CD14-positive monocyte (primary cell): ENCODE results near the gene HAPLN2. TPM values are rescaled to one million over a fixed set of nuclear protein-coding genes. Genes with fewer than 3 reads are reported as not detected.

ENCODE experiments used
- DNase-seq, 3 donors: peaks; one replicate each; pipeline ENCODE4 v3.0.0-alpha.2; 2011 to 2022
- H2AFZ ChIP-seq: 2 replicates; pipeline ENCODE4 v1.6.0; 2012; ENCODE audit warnings: mild to moderate bottlenecking, low read depth, low read length, inconsistent platforms; ENCODE audit not compliant: insufficient read depth, poor library complexity, severe bottlenecking
- H3K27ac ChIP-seq, 2 donors: 1 replicate in 1 of 2; 2 replicates in 1 of 2; pipeline ENCODE4 v1.5.1; 2012 to 2013; ENCODE audit warnings: low read length in 2 of 2, control low read depth in 1 of 2, inconsistent platforms in 1 of 2, low read depth in 1 of 2, mild to moderate bottlenecking in 1 of 2
- H3K27me3 ChIP-seq, 2 donors: one replicate each; pipeline versions ENCODE4 v1.6.0 to v1.6.1; 2011 to 2013; ENCODE audit warnings: low read length in 2 of 2; ENCODE audit not compliant: control insufficient read depth in 2 of 2, insufficient read depth in 2 of 2
- H3K36me3 ChIP-seq, 2 donors: replicated peaks in 1 of 2; 1 replicate in 1 of 2; 2 replicates in 1 of 2; pipeline versions ENCODE4 v1.5.1 to v1.6.1; 2012 to 2013; ENCODE audit warnings: low read length in 2 of 2, control low read depth in 1 of 2, inconsistent platforms in 1 of 2, mild to moderate bottlenecking in 1 of 2; ENCODE audit not compliant: insufficient read depth in 2 of 2, control insufficient read depth in 1 of 2
- H3K4me1 ChIP-seq, 2 donors: 1 replicate in 1 of 2; 2 replicates in 1 of 2; pipeline versions ENCODE4 v1.5.1 to v1.6.1; 2012 to 2013; ENCODE audit warnings: low read length in 2 of 2, control low read depth in 1 of 2, inconsistent platforms in 1 of 2, mild to moderate bottlenecking in 1 of 2, moderate library complexity in 1 of 2; ENCODE audit not compliant: insufficient read depth in 2 of 2, control insufficient read depth in 1 of 2
- H3K4me2 ChIP-seq: replicated peaks from 2 replicates; pipeline ENCODE3; 2012; ENCODE audit warnings: low read length, moderate library complexity, mild to moderate bottlenecking; ENCODE audit not compliant: poor library complexity, severe bottlenecking; ENCODE audit errors: extremely low read depth
- H3K4me3 ChIP-seq, 3 experiments: fragments of 200-600 bp in 1 of 3; sonication (generic) in 1 of 3; replicated peaks in 1 of 3; 1 replicate in 2 of 3; 2 replicates in 1 of 3; pipeline ENCODE4 v1.5.1; 2011 to 2013; ENCODE audit warnings: low read length in 3 of 3, mild to moderate bottlenecking in 3 of 3, control low read depth in 2 of 3, low read depth in 2 of 3, inconsistent platforms in 1 of 3, moderate library complexity in 1 of 3
- H3K79me2 ChIP-seq: 2 replicates; pipeline ENCODE4 v1.6.0; 2012; ENCODE audit warnings: mild to moderate bottlenecking, control low read depth, inconsistent platforms, low read length, moderate library complexity; ENCODE audit not compliant: insufficient read depth
- H3K9ac ChIP-seq: 2 replicates; pipeline ENCODE4 v1.6.0; 2017; ENCODE audit warnings: low read length, mild to moderate bottlenecking; ENCODE audit not compliant: insufficient read depth, poor library complexity, severe bottlenecking
- H3K9me3 ChIP-seq, 2 donors: replicated peaks in 1 of 2; 1 replicate in 1 of 2; 2 replicates in 1 of 2; pipeline versions ENCODE4 v1.5.1 to v1.6.1; 2012 to 2013; ENCODE audit warnings: low read length in 2 of 2, control low read depth in 1 of 2; ENCODE audit not compliant: control insufficient read depth in 1 of 2, insufficient read depth in 1 of 2
- H4K20me1 ChIP-seq: 2 replicates; pipeline ENCODE4 v1.6.0; 2012; ENCODE audit warnings: mild to moderate bottlenecking, low read length, control low read depth, moderate library complexity; ENCODE audit not compliant: insufficient read depth
- H3K27ac Mint-ChIP-seq, 7 donors: one replicate each; pipeline ENCODE4 v1.8.0; 2020; ENCODE audit warnings: mild to moderate bottlenecking in 7 of 7, mixed read lengths in 7 of 7, moderate library complexity in 6 of 7, inconsistent platforms in 2 of 7
- H3K27me3 Mint-ChIP-seq, 3 donors: one replicate each; pipeline ENCODE4 v1.8.0; 2021 to 2022; ENCODE audit warnings: low read depth in 3 of 3, mild to moderate bottlenecking in 3 of 3, mixed read lengths in 3 of 3, moderate library complexity in 3 of 3, inconsistent platforms in 1 of 3
- H3K36me3 Mint-ChIP-seq, 2 donors: one replicate each; pipeline ENCODE4 v1.8.0; 2020; ENCODE audit warnings: mixed read lengths in 2 of 2, inconsistent platforms in 1 of 2, mild to moderate bottlenecking in 1 of 2
- H3K4me1 Mint-ChIP-seq: one replicate; pipeline ENCODE4 v1.8.0; 2020; ENCODE audit warnings: mild to moderate bottlenecking, mixed read lengths
- H3K4me3 Mint-ChIP-seq, 2 donors: one replicate each; pipeline ENCODE4 v1.8.0; 2020; ENCODE audit warnings: mild to moderate bottlenecking in 2 of 2, mixed read lengths in 2 of 2, moderate library complexity in 1 of 2
- H3K9me3 Mint-ChIP-seq, 7 donors: one replicate each; pipeline ENCODE4 v1.8.0; 2020 to 2022; ENCODE audit warnings: mixed read lengths in 7 of 7, mild to moderate bottlenecking in 6 of 7, moderate library complexity in 6 of 7, inconsistent platforms in 2 of 7
- WGBS: methylation state at CpG from one replicate; pipeline ENCODE4 v1.1.5; 2013; ENCODE audit warnings: missing lambda C conversion rate; ENCODE audit not compliant: insufficient coverage; 5-methylcytosine and 5-hydroxymethylcytosine counted together
- intact Hi-C, 2 donors: fragments of 100-400 bp; cut with micrococcal nuclease; formaldehyde crosslinking; loops; one replicate each; pipeline versions ENCODE4 v1.15.0 to v1.15.1; 2023
- polyA plus RNA-seq, 3 donors: library from polyadenylated mRNA; depleted of rRNA in 1 of 3; unstranded in 2 of 3; stranded (reverse) in 1 of 3; fragments of 300-500 nt in 2 of 3; fragments of >200 nt in 1 of 3; fragmentation: Illumina TruSeq in 2 of 3; gene quantifications; 1 replicate in 2 of 3; 2 replicates in 1 of 3; pipeline ENCODE4 v1.2.3, GENCODE V29; 2012 to 2021
- TF ChIP-seq, protein P1 (sequence below): fragments of 200-600 bp; IDR thresholded peaks from one replicate; pipeline ENCODE4 v1.8.0; 2022; ENCODE audit warnings: antibody characterized with exemption, mild to moderate bottlenecking

The HAPLN2 gene
- polyA plus RNA-seq, 3 donors: not detected

DNA sequence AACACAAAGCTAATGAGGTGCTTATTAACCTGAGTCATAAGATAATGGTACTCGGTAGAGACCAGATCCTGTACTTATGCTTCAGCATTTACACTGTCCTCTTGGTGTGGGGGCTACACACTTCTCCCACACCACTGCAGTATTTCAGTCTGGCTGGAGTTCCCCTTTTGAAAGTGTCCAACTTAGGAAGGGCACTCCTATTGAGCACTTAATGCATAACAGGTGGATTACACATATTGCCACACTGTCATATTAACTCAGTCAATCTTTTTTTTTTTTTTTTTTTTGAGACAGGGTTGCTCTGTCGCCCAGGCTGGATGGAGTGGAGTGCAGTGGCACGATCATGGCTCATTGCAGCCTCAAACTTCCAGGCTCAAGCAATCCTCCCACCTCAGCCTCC lies 19.4 kb upstream of the HAPLN2 start:
- DNase-seq: peak; percentile 43 to 66 (median 55)
- intact Hi-C loops: loop anchor here (5.0 to 10.0 kb wide), 3 partner anchors 123 to 215 kb away; no protein-coding TSS in a partner anchor
- TF ChIP-seq, protein P1, sequence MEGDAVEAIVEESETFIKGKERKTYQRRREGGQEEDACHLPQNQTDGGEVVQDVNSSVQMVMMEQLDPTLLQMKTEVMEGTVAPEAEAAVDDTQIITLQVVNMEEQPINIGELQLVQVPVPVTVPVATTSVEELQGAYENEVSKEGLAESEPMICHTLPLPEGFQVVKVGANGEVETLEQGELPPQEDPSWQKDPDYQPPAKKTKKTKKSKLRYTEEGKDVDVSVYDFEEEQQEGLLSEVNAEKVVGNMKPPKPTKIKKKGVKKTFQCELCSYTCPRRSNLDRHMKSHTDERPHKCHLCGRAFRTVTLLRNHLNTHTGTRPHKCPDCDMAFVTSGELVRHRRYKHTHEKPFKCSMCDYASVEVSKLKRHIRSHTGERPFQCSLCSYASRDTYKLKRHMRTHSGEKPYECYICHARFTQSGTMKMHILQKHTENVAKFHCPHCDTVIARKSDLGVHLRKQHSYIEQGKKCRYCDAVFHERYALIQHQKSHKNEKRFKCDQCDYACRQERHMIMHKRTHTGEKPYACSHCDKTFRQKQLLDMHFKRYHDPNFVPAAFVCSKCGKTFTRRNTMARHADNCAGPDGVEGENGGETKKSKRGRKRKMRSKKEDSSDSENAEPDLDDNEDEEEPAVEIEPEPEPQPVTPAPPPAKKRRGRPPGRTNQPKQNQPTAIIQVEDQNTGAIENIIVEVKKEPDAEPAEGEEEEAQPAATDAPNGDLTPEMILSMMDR: peak; percentile 57
- Mint-ChIP-seq H3K4me3 (no peak overlapping the region), H3K36me3 (peaks cover 38 to 40% of the 10 kb centered on the region in 2 donors), H3K9me3 (no peaks in the 10 kb centered on the region), H3K27ac (peak overlapping the region in 2 of 7 donors; percentile 14 to 37), H3K27me3 (peaks cover 0 to 2% (median 2%) of the 10 kb centered on the region in 3 donors), H3K4me1 (peaks cover 26% of the 10 kb centered on the region)
- Histone ChIP-seq H2AFZ (no peak overlapping the region), H3K36me3 (peaks cover 30 to 42% of the 10 kb centered on the region in 2 donors), H3K27ac (no peak overlapping the region), H3K9me3 (no peaks in the 10 kb centered on the region), H3K27me3 (no peaks in the 10 kb centered on the region), H3K4me3 (peak overlapping the region in 1 of 3 experiments; percentile 90), H3K9ac (no peak overlapping the region), H3K79me2 (peaks cover 22% of the 10 kb centered on the region), H4K20me1 (no peaks in the 10 kb centered on the region), H3K4me2 (no peak overlapping the region), H3K4me1 (peaks cover 23 to 26% of the 10 kb centered on the region in 2 donors)
- WGBS: no CpG with 5 or more reads among the region's 3 CpGs

DNA sequence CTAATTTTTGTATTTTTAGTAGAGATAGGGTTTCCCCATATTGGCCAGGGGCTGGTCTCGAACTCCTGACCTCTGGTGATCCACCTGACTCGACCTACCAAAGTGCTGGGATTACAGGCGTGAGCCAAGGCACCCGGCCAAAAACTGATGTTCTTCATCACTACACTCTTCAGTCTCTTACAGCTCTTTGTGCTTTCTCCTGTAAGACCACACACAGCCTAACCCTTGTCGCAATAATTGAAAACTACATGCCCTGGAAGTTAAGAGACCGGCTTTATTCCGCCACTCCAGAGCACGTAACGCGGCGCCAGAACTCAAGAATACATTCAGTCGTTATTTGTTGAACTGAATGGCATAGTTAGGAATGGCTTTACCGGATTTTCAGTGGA lies 18.5 kb upstream of the HAPLN2 start:
- H3K4me3 Mint-ChIP-seq: peak overlapping the region; percentile 98 to 100
- peaks cover 23 to 26% of the 10 kb centered on the region in 2 donors for H3K4me1 ChIP-seq
- peaks cover 0 to 2% (median 0%) of the 10 kb centered on the region in 3 donors for H3K27me3 Mint-ChIP-seq
- H3K9me3 ChIP-seq: no peaks in the 10 kb centered on the region
- no peaks in the 10 kb centered on the region for H3K9me3 Mint-ChIP-seq
- peaks cover 29 to 31% of the 10 kb centered on the region in 2 donors for H3K36me3 Mint-ChIP-seq
- H2AFZ ChIP-seq: peak overlapping the region; percentile 90
- intact Hi-C loops: loop anchor here (10.0 kb wide), 2 partner anchors 146 to 216 kb away; no protein-coding TSS in a partner anchor
- H3K4me3 ChIP-seq: peak overlapping the region; percentile 85 to 90 (median 85)
- H3K4me1 Mint-ChIP-seq: peaks cover 26% of the 10 kb centered on the region
- TF ChIP-seq, protein P1: no peak
- H3K9ac ChIP-seq: peak overlapping the region; percentile 54
- peaks cover 21 to 33% of the 10 kb centered on the region in 2 donors for H3K36me3 ChIP-seq
- peak overlapping the region in 1 of 2 donors; percentile 68 for H3K27ac ChIP-seq
- H3K4me2 ChIP-seq: peak overlapping the region; percentile 97
- no peaks in the 10 kb centered on the region for H3K27me3 ChIP-seq
- DNase-seq: no peak
- peaks cover 22% of the 10 kb centered on the region for H3K79me2 ChIP-seq
- H3K27ac Mint-ChIP-seq: peak overlapping the region in 5 of 7 donors; percentile 89 to 97 (median 94)
- H4K20me1 ChIP-seq: no peaks in the 10 kb centered on the region
- WGBS: 5% methylated on average over 10 of the region's 13 CpGs
